Measurements from ENCODE around the gene ADGRA1.

ADGRA1 gene

GRCh38 chr10:133142523-133143199 is 54.9 kb downstream of the ADGRA1 start:
- H3K79me2 ChIP-seq (ENCODE audit: insufficient read depth, low read depth), result no peaks in the 10 kb centered on the region
- H4K20me1 ChIP-seq (ENCODE audit: insufficient read depth), result no peaks in the 10 kb centered on the region
- no peak for TF ChIP-seq CTCF (conservative IDR thresholded peaks at IDR 0.05; ENCODE audit: low read depth, low read length)
- no peak overlapping the region for H3K4me3 ChIP-seq (IDR thresholded peaks at IDR 0.05; ENCODE audit: insufficient read depth, low read depth, low read length)
- H2AFZ ChIP-seq (ENCODE audit: low read depth), result no peak overlapping the region
- H3K27ac ChIP-seq, result no peak overlapping the region
- H3K4me2 ChIP-seq, result no peak overlapping the region
- peaks cover 26% of the 10 kb centered on the region; the same call in 1 of the 2 replicates for H3K27me3 ChIP-seq (ENCODE audit: insufficient read depth, low read depth)
- no peaks in the 10 kb centered on the region for H3K4me1 ChIP-seq (ENCODE audit: low read depth, poor library complexity, severe bottlenecking)
- no peaks in the 10 kb centered on the region for H3K36me3 ChIP-seq (ENCODE audit: insufficient read depth)
- no peak overlapping the region for H3K9ac ChIP-seq

GRCh38 chr10:133143200-133143533 is 55.4 kb downstream of the ADGRA1 start:
- TF ChIP-seq CTCF (conservative IDR thresholded peaks at IDR 0.05; ENCODE audit: low read depth, low read length), result no peak
- Histone ChIP-seq H3K4me2 (no peak overlapping the region), H3K4me3 (IDR thresholded peaks at IDR 0.05; ENCODE audit: insufficient read depth, low read depth, low read length) (no peak overlapping the region), H2AFZ (ENCODE audit: low read depth) (no peak overlapping the region), H3K9ac (no peak overlapping the region), H3K79me2 (ENCODE audit: insufficient read depth, low read depth) (no peaks in the 10 kb centered on the region), H3K27ac (no peak overlapping the region), H3K36me3 (ENCODE audit: insufficient read depth) (no peaks in the 10 kb centered on the region), H4K20me1 (ENCODE audit: insufficient read depth) (no peaks in the 10 kb centered on the region), H3K27me3 (ENCODE audit: insufficient read depth, low read depth) (peaks cover 26% of the 10 kb centered on the region; the same call in 1 of the 2 replicates), H3K4me1 (ENCODE audit: low read depth, poor library complexity, severe bottlenecking) (no peaks in the 10 kb centered on the region)

DNA sequence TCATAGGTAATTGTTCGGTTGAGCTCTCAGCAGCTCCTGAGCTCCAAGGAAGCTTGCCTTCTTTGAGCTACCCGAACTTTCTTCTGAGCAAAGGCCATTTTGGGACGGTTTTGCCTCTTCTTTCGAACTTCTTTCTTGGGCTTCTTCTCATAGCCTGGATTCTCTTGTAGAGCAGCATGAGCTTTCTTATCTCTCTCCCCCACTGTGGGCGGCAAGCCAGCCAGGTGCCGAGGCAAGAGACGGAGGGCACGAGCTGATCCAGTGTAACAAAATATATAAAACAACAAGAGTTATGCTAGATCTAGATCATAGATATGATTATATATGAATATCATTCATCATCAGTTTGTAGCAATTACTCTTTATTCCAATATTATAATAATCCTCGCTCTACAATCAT is 55.8 kb downstream of the ADGRA1 start:
- H3K4me1 ChIP-seq (ENCODE audit: low read depth, poor library complexity, severe bottlenecking), result no peaks in the 10 kb centered on the region
- no peak overlapping the region for H3K27ac ChIP-seq
- H3K9ac ChIP-seq, result no peak overlapping the region
- H3K27me3 ChIP-seq (ENCODE audit: insufficient read depth, low read depth), result peaks cover 26% of the 10 kb centered on the region; the same call in 1 of the 2 replicates
- no peak overlapping the region for H2AFZ ChIP-seq (ENCODE audit: low read depth)
- H3K4me2 ChIP-seq, result no peak overlapping the region
- H3K79me2 ChIP-seq (ENCODE audit: insufficient read depth, low read depth), result no peaks in the 10 kb centered on the region
- H4K20me1 ChIP-seq (ENCODE audit: insufficient read depth), result no peaks in the 10 kb centered on the region
- no peak overlapping the region for H3K4me3 ChIP-seq (IDR thresholded peaks at IDR 0.05; ENCODE audit: insufficient read depth, low read depth, low read length)
- no peaks in the 10 kb centered on the region for H3K36me3 ChIP-seq (ENCODE audit: insufficient read depth)
- no peak for TF ChIP-seq CTCF (conservative IDR thresholded peaks at IDR 0.05; ENCODE audit: low read depth, low read length)

DNA sequence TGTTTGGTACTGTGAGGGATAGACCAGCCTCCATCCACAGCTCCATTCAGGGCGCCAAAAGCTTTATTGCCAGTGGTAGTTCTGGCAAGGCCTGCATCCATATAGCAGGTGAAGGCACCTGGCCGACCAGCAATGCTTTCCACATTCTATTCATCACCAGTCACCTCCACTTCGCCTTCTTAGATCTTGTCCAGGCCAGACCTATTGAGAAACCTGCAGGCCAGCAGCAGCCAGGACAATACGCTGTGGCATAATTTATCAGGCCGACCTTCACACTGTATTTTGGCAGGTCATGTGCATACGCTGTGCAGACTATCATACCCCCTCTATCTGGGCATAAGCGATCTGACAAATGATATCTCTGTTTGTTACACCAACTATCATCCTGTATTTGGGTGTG is 57.0 kb downstream of the ADGRA1 start:
- Histone ChIP-seq H3K36me3 (ENCODE audit: insufficient read depth) (no peaks in the 10 kb centered on the region), H3K27me3 (ENCODE audit: insufficient read depth, low read depth) (peaks cover 26% of the 10 kb centered on the region; the same call in 1 of the 2 replicates), H2AFZ (ENCODE audit: low read depth) (no peak overlapping the region), H3K4me3 (IDR thresholded peaks at IDR 0.05; ENCODE audit: insufficient read depth, low read depth, low read length) (no peak overlapping the region), H3K79me2 (ENCODE audit: insufficient read depth, low read depth) (no peaks in the 10 kb centered on the region), H3K27ac (no peak overlapping the region), H3K4me1 (ENCODE audit: low read depth, poor library complexity, severe bottlenecking) (no peaks in the 10 kb centered on the region), H4K20me1 (ENCODE audit: insufficient read depth) (no peaks in the 10 kb centered on the region), H3K4me2 (no peak overlapping the region), H3K9ac (no peak overlapping the region)
- no peak for TF ChIP-seq CTCF (conservative IDR thresholded peaks at IDR 0.05; ENCODE audit: low read depth, low read length)

Measured in KMS-11 (cell line).